SK-N-MC (cell line): Measurements from ENCODE around the gene LGI1.

Experiments
- DNase-seq: peaks from one replicate; pipeline ENCODE4 v3.0.0-alpha.2; 2011; ENCODE audit warnings: low read depth, low spot score
- H3K27ac ChIP-seq: fragments of 200-600 bp; sonication (generic); 2 replicates; pipeline ENCODE4 v1.5.1; 2016; ENCODE audit warnings: mixed run types
- H3K36me3 ChIP-seq: fragments of 200-600 bp; sonication (generic); 2 replicates; pipeline ENCODE4 v1.6.1; 2017; ENCODE audit warnings: antibody characterized with exemption, low read length, mixed read lengths; ENCODE audit not compliant: insufficient read depth
- H3K4me3 ChIP-seq: fragments of 200-600 bp; sonication (generic); 2 replicates; pipeline ENCODE4 v1.5.1; 2016
- H3K9ac ChIP-seq: fragments of 200-600 bp; sonication (generic); 2 replicates; pipeline ENCODE4 v1.8.0; 2017; ENCODE audit warnings: mixed run types, mixed read lengths; ENCODE audit not compliant: insufficient read length
- H3K9me3 ChIP-seq: fragments of 200-600 bp; sonication (generic); 2 replicates; pipeline ENCODE4 v1.6.1; 2017; ENCODE audit warnings: low read depth, mild to moderate bottlenecking, antibody characterized with exemption, low read length, moderate library complexity, mixed read lengths
- EZH2 ChIP-seq: fragments of 200-600 bp; sonication (generic); IDR thresholded peaks from one replicate; pipeline ENCODE4 v1.6.1; 2017; ENCODE audit warnings: antibody characterized with exemption
- FOXP2 ChIP-seq: optimal IDR thresholded peaks from 2 replicates; pipeline ENCODE3; 2011; ENCODE audit warnings: mild to moderate bottlenecking, moderate library complexity; ENCODE audit not compliant: insufficient read depth; ENCODE audit errors: extremely low read length, control extremely low read depth
- POLR2AphosphoS5 ChIP-seq: IDR thresholded peaks from 2 replicates; pipeline ENCODE4 v1.6.1; 2012; ENCODE audit warnings: mild to moderate bottlenecking, low read depth, low read length, borderline replicate concordance

The LGI1 gene

DNA sequence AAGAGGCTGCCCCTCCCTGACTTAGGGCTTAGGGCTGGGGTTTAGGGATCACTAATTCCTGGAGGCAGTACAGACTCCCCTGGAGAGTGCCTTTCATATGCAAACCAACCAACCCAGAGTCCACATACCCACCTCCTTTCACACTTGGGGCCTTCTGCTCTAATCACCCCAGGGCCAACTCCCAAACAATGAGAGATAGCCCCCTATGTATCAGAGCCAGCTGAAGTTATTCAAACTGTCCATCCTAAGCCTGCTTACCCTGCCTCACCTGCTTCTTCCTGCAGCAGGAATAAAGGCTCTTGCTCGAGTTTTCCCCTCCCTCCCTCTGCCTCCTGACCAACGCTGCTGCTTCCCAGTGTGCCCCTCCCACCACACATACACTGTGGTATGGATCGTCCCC is 84.2 kb downstream of the LGI1 start:
- no peak for DNase-seq
- no peak for TF ChIP-seq POLR2AphosphoS5
- TF ChIP-seq EZH2: no peak
- TF ChIP-seq FOXP2: no peak
- H3K36me3 ChIP-seq: no peaks in the 10 kb centered on the region
- H3K9ac ChIP-seq: no peak overlapping the region
- no peak overlapping the region for H3K4me3 ChIP-seq
- no peak overlapping the region for H3K27ac ChIP-seq
- no peaks in the 10 kb centered on the region for H3K9me3 ChIP-seq

DNA sequence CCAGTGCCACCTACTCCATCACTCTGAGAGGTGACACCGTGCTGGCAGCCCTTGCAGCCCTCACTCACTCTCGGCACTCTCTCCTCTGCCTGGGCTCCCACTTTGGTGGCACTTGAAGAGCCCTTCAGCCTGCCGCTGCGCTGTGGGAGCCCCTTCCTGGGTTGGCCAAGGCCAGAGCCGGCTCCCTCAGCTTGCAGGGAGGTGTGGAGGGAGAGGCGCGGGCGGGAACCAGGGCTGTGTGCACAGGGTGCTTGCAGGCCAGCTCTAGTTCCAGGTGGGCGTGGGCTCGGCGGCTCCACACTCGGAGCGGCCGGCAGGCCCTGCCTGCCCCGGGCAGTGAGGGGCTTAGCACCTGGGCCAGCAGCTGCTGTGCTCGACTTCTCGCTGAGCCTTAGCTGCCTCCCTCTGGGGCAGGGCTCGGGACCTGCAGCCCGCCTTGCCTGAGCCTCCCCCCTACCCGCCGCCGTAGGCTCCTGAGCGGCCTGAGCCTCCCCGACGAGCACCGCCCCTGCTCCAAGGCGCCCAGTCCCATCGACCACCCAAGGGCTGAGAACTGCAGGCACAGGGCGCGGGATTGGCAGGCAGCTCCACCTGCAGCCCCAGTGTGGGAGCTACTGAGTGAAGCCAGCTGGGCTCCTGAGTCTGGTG is 87.4 kb downstream of the LGI1 start:
- no peaks in the 10 kb centered on the region for H3K36me3 ChIP-seq
- H3K9me3 ChIP-seq: no peaks in the 10 kb centered on the region
- TF ChIP-seq EZH2 (no peak), POLR2AphosphoS5 (no peak), FOXP2 (no peak)
- H3K9ac ChIP-seq: no peak overlapping the region
- DNase-seq: no peak
- H3K4me3 ChIP-seq: no peak overlapping the region
- no peak overlapping the region for H3K27ac ChIP-seq
